Loucy (cell line): Measurements from ENCODE around the gene FAF1.

Source experiments
- EZH2phosphoT487 ChIP-seq: fragments of 200-600 bp; IDR thresholded peaks from 2 replicates; pipeline ENCODE4 v1.6.1; 2018; ENCODE audit warnings: antibody characterized with exemption, mild to moderate bottlenecking, moderate library complexity, borderline replicate concordance
- TF ChIP-seq, protein P1 (sequence below): fragments of 200-600 bp; sonication (generic); conservative IDR thresholded peaks from 2 replicates; pipeline ENCODE4 v1.5.1; 2014; ENCODE audit warnings: mild to moderate bottlenecking, antibody characterized with exemption, low read length

- TF ChIP-seq, protein P1, sequence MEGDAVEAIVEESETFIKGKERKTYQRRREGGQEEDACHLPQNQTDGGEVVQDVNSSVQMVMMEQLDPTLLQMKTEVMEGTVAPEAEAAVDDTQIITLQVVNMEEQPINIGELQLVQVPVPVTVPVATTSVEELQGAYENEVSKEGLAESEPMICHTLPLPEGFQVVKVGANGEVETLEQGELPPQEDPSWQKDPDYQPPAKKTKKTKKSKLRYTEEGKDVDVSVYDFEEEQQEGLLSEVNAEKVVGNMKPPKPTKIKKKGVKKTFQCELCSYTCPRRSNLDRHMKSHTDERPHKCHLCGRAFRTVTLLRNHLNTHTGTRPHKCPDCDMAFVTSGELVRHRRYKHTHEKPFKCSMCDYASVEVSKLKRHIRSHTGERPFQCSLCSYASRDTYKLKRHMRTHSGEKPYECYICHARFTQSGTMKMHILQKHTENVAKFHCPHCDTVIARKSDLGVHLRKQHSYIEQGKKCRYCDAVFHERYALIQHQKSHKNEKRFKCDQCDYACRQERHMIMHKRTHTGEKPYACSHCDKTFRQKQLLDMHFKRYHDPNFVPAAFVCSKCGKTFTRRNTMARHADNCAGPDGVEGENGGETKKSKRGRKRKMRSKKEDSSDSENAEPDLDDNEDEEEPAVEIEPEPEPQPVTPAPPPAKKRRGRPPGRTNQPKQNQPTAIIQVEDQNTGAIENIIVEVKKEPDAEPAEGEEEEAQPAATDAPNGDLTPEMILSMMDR = no peak
- no peak for TF ChIP-seq EZH2phosphoT487
Measured at GRCh38 chr1:50481142-50481736, 478.8 kb downstream of the FAF1 start.
